ENCODE data around the gene TTC7B.

TTC7B gene

DNA sequence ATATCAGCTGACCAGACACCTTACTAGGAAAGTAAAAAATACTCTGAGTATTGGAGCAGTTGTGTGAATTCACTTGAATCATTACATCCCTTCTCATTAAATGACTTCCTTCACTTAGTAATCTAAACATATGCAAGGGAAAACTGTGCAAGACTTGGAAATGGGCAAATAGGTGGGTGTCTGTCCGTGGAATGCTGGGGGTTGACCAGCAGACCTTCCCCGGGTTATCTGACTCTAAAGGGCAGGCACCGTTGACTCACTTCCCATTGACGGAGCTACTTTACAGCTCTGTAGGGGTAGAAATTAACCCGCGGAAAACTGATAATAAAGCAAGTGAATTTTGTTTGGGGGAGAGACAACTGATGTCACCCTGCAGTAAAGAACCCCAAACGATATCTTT lies 199.3 kb downstream of the TTC7B start:
- H3K27ac ChIP-seq: no peak overlapping the region
- TF ChIP-seq, protein P1, sequence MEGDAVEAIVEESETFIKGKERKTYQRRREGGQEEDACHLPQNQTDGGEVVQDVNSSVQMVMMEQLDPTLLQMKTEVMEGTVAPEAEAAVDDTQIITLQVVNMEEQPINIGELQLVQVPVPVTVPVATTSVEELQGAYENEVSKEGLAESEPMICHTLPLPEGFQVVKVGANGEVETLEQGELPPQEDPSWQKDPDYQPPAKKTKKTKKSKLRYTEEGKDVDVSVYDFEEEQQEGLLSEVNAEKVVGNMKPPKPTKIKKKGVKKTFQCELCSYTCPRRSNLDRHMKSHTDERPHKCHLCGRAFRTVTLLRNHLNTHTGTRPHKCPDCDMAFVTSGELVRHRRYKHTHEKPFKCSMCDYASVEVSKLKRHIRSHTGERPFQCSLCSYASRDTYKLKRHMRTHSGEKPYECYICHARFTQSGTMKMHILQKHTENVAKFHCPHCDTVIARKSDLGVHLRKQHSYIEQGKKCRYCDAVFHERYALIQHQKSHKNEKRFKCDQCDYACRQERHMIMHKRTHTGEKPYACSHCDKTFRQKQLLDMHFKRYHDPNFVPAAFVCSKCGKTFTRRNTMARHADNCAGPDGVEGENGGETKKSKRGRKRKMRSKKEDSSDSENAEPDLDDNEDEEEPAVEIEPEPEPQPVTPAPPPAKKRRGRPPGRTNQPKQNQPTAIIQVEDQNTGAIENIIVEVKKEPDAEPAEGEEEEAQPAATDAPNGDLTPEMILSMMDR (conservative IDR thresholded peaks at IDR 0.05; ENCODE audit: low read depth): no peak
- ChIA-PET POLR2A (ENCODE audit: low non-redundant PET) (no interaction called here), CTCF (no interaction called here)
- no peak for DNase-seq (ENCODE audit: low spot score)

DNA sequence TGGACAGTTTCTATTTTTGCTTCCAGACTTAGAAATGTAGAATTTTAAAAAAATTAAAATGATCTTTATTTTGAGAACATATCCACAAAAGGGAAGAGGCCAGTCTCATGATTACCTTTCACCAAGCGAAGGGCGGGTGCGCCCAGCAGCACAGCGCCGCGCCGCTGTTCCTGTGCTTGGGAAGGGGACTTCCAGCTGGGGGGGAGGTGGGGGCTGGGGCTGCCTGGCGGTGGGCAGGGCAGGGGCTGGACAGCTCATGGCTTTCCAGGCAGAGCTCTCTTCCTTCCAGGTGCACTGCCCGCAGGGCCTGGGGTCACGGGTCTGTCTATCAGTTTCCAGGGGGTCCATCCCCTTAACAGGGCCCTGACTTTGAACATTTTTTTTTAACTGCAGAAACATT lies 199.9 kb downstream of the TTC7B start:
- TF ChIP-seq, protein P1 (conservative IDR thresholded peaks at IDR 0.05; ENCODE audit: low read depth): no peak
- POLR2A ChIA-PET (ENCODE audit: low non-redundant PET): no interaction called here
- no peak for DNase-seq (ENCODE audit: low spot score)
- CTCF ChIA-PET: no interaction called here
- no peak overlapping the region for H3K27ac ChIP-seq

DNA sequence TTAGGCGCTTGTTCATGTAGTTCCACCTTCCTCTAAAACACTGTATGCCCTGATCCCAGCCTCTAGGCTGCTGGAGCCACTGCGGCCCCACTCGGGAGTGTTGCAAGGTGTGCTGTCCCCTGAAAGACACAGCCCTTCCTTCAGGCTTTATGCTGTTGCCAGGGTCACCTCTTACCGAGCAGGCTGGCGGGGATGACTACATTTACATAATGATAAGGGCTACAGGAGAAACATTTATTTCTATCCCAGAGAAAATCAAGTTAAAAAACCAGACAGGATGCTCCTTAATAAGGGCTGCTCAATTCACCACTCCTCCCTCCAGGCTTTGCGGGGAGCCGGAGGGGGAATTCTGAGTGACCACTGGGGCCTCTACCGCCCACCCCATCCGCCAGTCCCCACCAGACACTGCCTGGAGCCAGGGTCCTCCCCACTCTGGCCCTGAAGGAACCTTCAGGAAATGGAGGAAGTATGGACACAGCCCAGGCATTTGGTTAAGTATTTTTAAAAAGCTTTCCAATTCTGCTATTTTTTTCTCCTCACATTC lies 200.6 kb downstream of the TTC7B start:
- no peak overlapping the region for H3K27ac ChIP-seq
- CTCF ChIA-PET: no interaction called here
- TF ChIP-seq, protein P1 (conservative IDR thresholded peaks at IDR 0.05; ENCODE audit: low read depth): no peak

DNA sequence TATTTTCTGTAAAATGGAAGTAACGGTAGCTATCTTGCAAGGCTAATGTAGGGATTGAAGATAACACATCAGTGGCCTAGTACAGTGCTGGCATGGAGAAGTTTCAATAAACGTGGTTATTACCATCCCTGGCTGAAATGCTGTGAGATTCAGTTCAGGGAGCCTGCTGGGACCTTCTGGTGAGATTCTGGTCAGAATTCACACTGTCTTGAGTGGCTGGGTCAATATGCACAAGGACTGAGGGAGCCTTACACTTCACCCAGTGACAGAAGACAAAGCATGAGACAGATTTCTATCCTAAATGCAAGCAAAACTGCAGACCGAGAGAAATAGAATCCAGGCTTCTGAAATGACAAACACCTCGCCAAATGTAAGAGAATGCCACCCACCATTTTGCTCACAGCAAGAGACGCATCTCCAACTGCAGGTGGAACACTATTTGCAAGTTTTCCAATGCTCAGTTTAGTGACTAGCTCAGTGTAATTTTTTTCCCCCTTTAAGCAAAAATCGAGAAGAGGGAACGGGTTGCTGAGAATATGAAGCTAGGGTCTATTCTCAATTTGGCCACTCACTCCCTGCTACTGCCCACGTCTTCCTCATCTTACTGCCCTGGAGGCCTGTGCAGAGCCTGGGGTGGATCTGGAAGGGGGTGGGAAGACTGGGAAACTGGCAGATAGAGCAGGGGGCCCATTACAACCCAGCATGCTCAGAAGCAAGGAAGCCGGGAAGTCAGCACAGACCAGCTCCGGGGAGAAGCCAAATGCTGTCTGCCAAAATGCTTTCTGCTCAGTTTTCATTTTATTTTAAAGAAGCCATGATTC lies 201.3 kb downstream of the TTC7B start:
- ChIA-PET CTCF (interaction anchor here (0.6 kb wide), 1 partner anchor 93 kb away, joined by 3 read pairs; no protein-coding TSS in a partner anchor), POLR2A (ENCODE audit: low non-redundant PET) (no interaction called here)
- no peak for DNase-seq (ENCODE audit: low spot score)
- no peak overlapping the region for H3K27ac ChIP-seq
- TF ChIP-seq, protein P1 (conservative IDR thresholded peaks at IDR 0.05; ENCODE audit: low read depth): no peak

More for the DNA sequence above, 200.6 kb downstream of the TTC7B start:
- DNase-seq (ENCODE audit: low spot score): no peak
- POLR2A ChIA-PET (ENCODE audit: low non-redundant PET): no interaction called here

DNA sequence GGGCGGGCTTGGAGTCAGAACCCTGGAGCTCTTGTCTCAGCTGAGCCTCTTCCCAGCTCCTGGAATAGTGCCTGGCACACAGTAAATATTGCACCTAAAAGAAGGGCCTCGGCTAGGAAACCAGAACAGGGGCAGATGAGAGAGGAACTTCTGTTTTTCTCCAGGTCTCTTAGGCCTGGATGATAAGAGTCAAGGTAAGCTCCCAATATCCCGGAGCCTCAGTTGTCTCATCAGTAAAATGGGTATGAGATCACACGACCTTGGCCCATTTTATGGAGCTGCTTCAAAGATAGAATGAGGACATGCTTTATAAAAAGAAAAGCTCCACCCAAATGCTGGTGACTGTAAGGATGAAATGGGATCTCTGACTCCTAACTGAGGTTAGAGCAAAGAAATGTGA lies 202.2 kb downstream of the TTC7B start:
- TF ChIP-seq, protein P1 (conservative IDR thresholded peaks at IDR 0.05; ENCODE audit: low read depth): no peak
- H3K27ac ChIP-seq: no peak overlapping the region
- no peak for DNase-seq (ENCODE audit: low spot score)
- POLR2A ChIA-PET (ENCODE audit: low non-redundant PET): no interaction called here
- CTCF ChIA-PET: interaction anchor here (0.6 to 0.9 kb wide), 2 partner anchors 9 to 93 kb away, joined by 3 read pairs; no protein-coding TSS in a partner anchor

DNA sequence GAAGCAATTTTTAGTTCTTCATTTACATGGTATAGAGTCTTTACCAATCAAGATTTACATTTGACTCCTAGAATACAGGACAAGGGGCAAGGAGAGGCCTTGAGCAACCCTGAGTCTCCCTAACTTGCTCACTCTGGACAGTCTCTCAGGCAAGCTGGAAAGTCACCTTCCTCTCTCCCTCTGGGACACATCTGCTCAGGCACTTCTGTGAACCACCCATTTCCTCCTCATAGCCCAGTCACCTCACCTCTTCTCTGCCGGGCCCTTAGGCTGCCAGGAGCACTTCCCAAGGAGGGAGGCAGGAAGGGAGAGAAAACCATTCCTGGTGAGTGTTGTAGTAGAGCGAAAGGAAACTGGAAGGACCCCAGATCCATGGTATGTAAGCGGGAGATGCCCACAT lies 202.8 kb downstream of the TTC7B start:
- DNase-seq (ENCODE audit: low spot score): no peak
- ChIA-PET POLR2A (ENCODE audit: low non-redundant PET) (no interaction called here), CTCF (interaction anchor here (0.9 kb wide), 1 partner anchor 8 kb away, joined by 3 read pairs; no protein-coding TSS in a partner anchor)
- TF ChIP-seq, protein P1 (conservative IDR thresholded peaks at IDR 0.05; ENCODE audit: low read depth): no peak
- H3K27ac ChIP-seq: no peak overlapping the region

All from RWPE1 (cell line).